ENCODE measurements around the gene SEMA7A. TPM values are rescaled to one million over a fixed set of nuclear protein-coding genes. Genes with fewer than 3 reads are reported as not detected.
"Not testable (repeated sequence)": the region's sequence is repeated elsewhere in the genome, so short reads cannot be mapped to it uniquely, and the experiment has no call there.

SEMA7A gene
- polyA plus RNA-seq, 1 donor from 2014 or later, result 5.0 TPM

- peak overlapping the region; percentile 59 to 89 (median 70) for H3K4me3 Mint-ChIP-seq
- H3K27ac Mint-ChIP-seq, result peak overlapping the region; percentile 90 to 99 (median 95)
- H3K36me3 Mint-ChIP-seq, result no peaks in the 10 kb centered on the region
- no peaks in the 10 kb centered on the region for H3K9me3 Mint-ChIP-seq
- peaks cover 41 to 86% (median 82%) of the 10 kb centered on the region in 3 donors for H3K4me1 Mint-ChIP-seq
- no peaks in the 10 kb centered on the region for H3K27me3 Mint-ChIP-seq
Measured at GRCh38 chr15:74397239-74398068, 36.3 kb downstream of the SEMA7A start.

GRCh38 chr15:74396445-74397238 lies 37.1 kb downstream of the SEMA7A start:
- no peaks in the 10 kb centered on the region for H3K36me3 Mint-ChIP-seq
- H3K27me3 Mint-ChIP-seq, result no peaks in the 10 kb centered on the region
- H3K4me1 Mint-ChIP-seq, result peaks cover 37 to 85% (median 82%) of the 10 kb centered on the region in 3 donors
- H3K9me3 Mint-ChIP-seq, result no peaks in the 10 kb centered on the region
- H3K27ac Mint-ChIP-seq, result peak overlapping the region; percentile 90 to 99 (median 95)
- peak overlapping the region; percentile 68 to 90 (median 70) for H3K4me3 Mint-ChIP-seq

- peaks cover 38 to 85% (median 80%) of the 10 kb centered on the region in 3 donors for H3K4me1 Mint-ChIP-seq
- H3K36me3 Mint-ChIP-seq, result no peaks in the 10 kb centered on the region
- no peaks in the 10 kb centered on the region for H3K9me3 Mint-ChIP-seq
- peak overlapping the region in 3 of 4 donors; percentile 68 to 90 (median 71) for H3K4me3 Mint-ChIP-seq
- H3K27me3 Mint-ChIP-seq, result no peaks in the 10 kb centered on the region
- peak overlapping the region; percentile 90 to 99 (median 95) for H3K27ac Mint-ChIP-seq
Measured at GRCh38 chr15:74396146-74396438, 37.7 kb downstream of the SEMA7A start.

GRCh38 chr15:74395319-74396145 lies 38.2 kb downstream of the SEMA7A start:
- Mint-ChIP-seq H3K36me3 (no peaks in the 10 kb centered on the region), H3K9me3 (no peaks in the 10 kb centered on the region), H3K4me3 (peak overlapping the region in 2 of 4 donors; percentile 44 to 90), H3K27me3 (no peaks in the 10 kb centered on the region), H3K4me1 (peaks cover 37 to 85% (median 80%) of the 10 kb centered on the region in 3 donors), H3K27ac (peak overlapping the region; percentile 90 to 99 (median 95))

GRCh38 chr15:74394090-74394846 lies 39.5 kb downstream of the SEMA7A start:
- Mint-ChIP-seq H3K27me3 (no peaks in the 10 kb centered on the region), H3K4me3 (peak overlapping the region in 3 of 4 donors; percentile 14 to 87 (median 44)), H3K4me1 (peaks cover 38 to 81% (median 78%) of the 10 kb centered on the region in 3 donors), H3K27ac (peak overlapping the region; percentile 84 to 95 (median 90)), H3K9me3 (no peaks in the 10 kb centered on the region), H3K36me3 (no peaks in the 10 kb centered on the region)

- peak overlapping the region in 1 of 3 donors; percentile 10 for H3K27ac Mint-ChIP-seq
- peak overlapping the region in 2 of 4 donors; percentile 50 to 85 for H3K4me3 Mint-ChIP-seq
- no peaks in the 10 kb centered on the region for H3K9me3 Mint-ChIP-seq
- H3K27me3 Mint-ChIP-seq, result no peaks in the 10 kb centered on the region
- H3K36me3 Mint-ChIP-seq, result no peaks in the 10 kb centered on the region
- peaks cover 42 to 75% (median 71%) of the 10 kb centered on the region in 3 donors for H3K4me1 Mint-ChIP-seq
Measured at GRCh38 chr15:74393423-74393822, 40.3 kb downstream of the SEMA7A start.

- Mint-ChIP-seq H3K36me3 (no peaks in the 10 kb centered on the region), H3K27me3 (no peaks in the 10 kb centered on the region), H3K27ac (no peak overlapping the region), H3K9me3 (no peaks in the 10 kb centered on the region), H3K4me1 (peaks cover 42 to 72% (median 66%) of the 10 kb centered on the region in 3 donors), H3K4me3 (peak overlapping the region in 2 of 4 donors; percentile 52 to 74)
Measured at GRCh38 chr15:74392902-74393301, 40.9 kb downstream of the SEMA7A start.

GRCh38 chr15:74392451-74392830 lies 41.3 kb downstream of the SEMA7A start:
- no peak overlapping the region for H3K27ac Mint-ChIP-seq
- peaks cover 42 to 70% (median 64%) of the 10 kb centered on the region in 3 donors for H3K4me1 Mint-ChIP-seq
- H3K36me3 Mint-ChIP-seq, result no peaks in the 10 kb centered on the region
- peak overlapping the region in 1 of 4 donors; percentile 71 for H3K4me3 Mint-ChIP-seq
- H3K27me3 Mint-ChIP-seq, result no peaks in the 10 kb centered on the region
- H3K9me3 Mint-ChIP-seq, result no peaks in the 10 kb centered on the region

GRCh38 chr15:74391582-74392450 lies 41.9 kb downstream of the SEMA7A start:
- Mint-ChIP-seq H3K27me3 (no peaks in the 10 kb centered on the region), H3K9me3 (no peaks in the 10 kb centered on the region), H3K4me1 (peaks cover 42 to 67% (median 63%) of the 10 kb centered on the region in 3 donors), H3K4me3 (peak overlapping the region in 3 of 4 donors; percentile 2 to 83 (median 83)), H3K27ac (peak overlapping the region in 2 of 3 donors; percentile 31 to 71), H3K36me3 (no peaks in the 10 kb centered on the region)

GRCh38 chr15:74390647-74391288 lies 43.0 kb downstream of the SEMA7A start:
- no peaks in the 10 kb centered on the region for H3K9me3 Mint-ChIP-seq
- H3K27me3 Mint-ChIP-seq, result no peaks in the 10 kb centered on the region
- H3K36me3 Mint-ChIP-seq, result no peaks in the 10 kb centered on the region
- H3K27ac Mint-ChIP-seq, result peak overlapping the region in 2 of 3 donors; percentile 62 to 83
- H3K4me3 Mint-ChIP-seq, result peak overlapping the region in 3 of 4 donors; percentile 2 to 83 (median 14)
- H3K4me1 Mint-ChIP-seq, result peaks cover 33 to 65% (median 60%) of the 10 kb centered on the region in 3 donors

GRCh38 chr15:74390049-74390646 lies 43.6 kb downstream of the SEMA7A start:
- H3K27me3 Mint-ChIP-seq, H3K36me3 Mint-ChIP-seq, H3K9me3 Mint-ChIP-seq: not testable (repeated sequence)
- Mint-ChIP-seq H3K27ac (peak overlapping the region in 2 of 3 donors; percentile 62 to 83), H3K4me1 (peaks cover 33 to 65% (median 65%) of the 10 kb centered on the region in 3 donors), H3K4me3 (peak overlapping the region in 1 of 4 donors; percentile 83)

- Mint-ChIP-seq H3K4me1 (peaks cover 33 to 66% (median 65%) of the 10 kb centered on the region in 3 donors), H3K9me3 (no peaks in the 10 kb centered on the region), H3K27ac (peak overlapping the region in 2 of 3 donors; percentile 31 to 62), H3K36me3 (no peaks in the 10 kb centered on the region), H3K27me3 (no peaks in the 10 kb centered on the region), H3K4me3 (no peak overlapping the region)
Measured at GRCh38 chr15:74389241-74390048, 44.3 kb downstream of the SEMA7A start.

All from IgD-negative memory B cell (primary cell).